ENCODE measurements around the gene ZNF474.
"Not testable (repeated sequence)": the region's sequence is repeated elsewhere in the genome, so short reads cannot be mapped to it uniquely, and the experiment has no call there.

Gene ZNF474

GRCh38 chr5:122129306-122129705, at the start of gene ZNF474:
TSS of gene ZNF474 (plus strand) at chr5:122129546. CDS start at chr5:122151991, 22,445 bp downstream.
- DNase-seq: no peak

- DNase-seq: no peak
Observed at GRCh38 chr5:122081541-122081940, 47.8 kb upstream of the ZNF474 start.

DNA sequence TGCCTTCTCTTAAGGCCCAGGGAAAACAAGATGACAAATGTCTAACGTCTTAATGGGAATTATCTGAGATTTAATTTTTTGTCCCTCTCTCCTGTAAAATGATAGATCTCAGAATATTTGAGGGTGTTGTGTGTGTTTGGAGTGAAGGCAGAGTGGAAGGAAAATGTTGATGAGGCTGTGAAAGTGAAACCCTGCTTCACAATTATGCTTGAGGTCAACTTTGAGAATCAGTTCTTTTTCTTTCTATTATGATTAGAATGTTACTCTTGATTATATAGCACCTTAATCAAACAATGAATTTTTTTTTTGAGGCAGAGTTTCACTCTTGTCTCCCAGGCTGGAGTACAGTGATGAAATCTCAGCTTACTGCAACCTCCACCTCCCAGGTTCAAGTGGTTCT, 45.8 kb upstream of the ZNF474 start:
- no peak for DNase-seq

- DNase-seq: no peak
Observed at GRCh38 chr5:122085041-122085440, 44.3 kb upstream of the ZNF474 start.

DNA sequence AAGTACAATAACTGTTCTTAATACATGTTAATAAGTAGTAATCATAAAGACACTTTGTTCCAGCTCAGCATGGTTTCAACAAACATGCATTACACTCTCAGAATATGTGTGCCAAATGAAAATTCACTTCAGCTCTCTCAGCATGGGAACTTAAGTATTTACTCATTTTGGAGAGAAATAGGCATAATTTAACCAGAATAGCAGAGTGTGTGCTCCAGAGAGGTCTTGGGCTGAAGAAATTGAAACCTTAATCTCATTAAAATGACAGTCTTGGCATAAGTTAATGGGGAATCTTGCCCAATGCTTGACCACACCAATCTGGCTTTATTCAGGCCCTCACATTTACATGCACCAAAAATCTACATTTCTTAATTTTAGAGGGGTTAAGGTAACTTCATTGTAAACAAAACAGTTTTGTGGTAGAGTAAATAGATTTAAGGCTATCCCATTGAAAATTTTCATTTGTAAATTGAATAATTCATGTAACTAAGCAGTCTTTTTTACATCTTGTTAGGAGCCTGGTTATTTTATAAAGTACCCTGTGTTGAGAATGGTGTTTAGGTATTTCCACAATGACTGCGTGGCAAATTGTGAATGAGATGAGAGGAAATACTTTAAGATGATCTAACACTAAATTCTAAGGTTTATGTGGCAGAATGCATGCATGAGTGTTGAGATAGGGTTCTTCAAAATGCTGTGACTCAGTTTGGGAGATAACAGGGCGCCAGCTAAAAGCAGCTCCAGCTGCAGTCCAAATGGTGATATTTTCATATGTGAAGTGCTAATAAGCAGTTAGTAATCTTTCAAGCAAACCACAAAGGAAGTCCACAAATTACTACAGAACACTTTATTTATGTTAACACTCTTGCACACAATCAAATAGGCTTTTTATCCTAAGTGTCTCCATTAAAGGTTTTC, 40.0 kb upstream of the ZNF474 start:
- DNase-seq: no peak

DNA sequence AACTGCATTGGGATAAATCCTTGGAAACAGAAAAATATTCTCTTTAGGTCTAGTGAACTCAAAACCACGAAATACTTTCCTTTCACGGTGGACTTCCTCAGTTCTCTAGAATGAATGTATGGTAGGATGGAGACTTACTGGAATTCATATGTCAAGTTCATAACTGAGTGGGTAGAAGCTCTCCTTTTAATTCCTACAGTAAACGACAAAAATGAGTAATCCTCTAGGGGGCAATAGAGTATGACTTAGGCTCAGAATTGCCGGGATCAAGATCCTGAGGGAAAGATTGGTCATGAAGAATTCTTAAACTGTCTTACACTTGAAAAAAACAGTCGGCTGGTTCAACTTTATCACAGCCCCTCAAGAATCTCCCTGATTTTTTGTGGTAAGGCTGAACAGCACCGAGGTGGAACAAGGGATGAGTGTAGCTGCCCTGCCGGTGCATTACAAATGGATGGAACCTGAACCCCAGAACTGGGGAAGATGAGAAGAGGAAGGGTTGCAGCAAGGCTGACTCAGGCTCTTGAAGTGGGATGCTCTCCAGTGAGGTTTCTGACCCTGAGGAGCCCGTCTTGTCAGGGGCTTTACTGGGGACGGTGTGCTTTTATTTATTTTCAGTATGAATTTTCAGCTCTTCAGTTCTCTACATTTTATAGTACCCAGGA, 37.3 kb upstream of the ZNF474 start:
- peak; percentile 21 for DNase-seq

- no peak for DNase-seq
Observed at GRCh38 chr5:122093415-122094180, 35.7 kb upstream of the ZNF474 start.

DNA sequence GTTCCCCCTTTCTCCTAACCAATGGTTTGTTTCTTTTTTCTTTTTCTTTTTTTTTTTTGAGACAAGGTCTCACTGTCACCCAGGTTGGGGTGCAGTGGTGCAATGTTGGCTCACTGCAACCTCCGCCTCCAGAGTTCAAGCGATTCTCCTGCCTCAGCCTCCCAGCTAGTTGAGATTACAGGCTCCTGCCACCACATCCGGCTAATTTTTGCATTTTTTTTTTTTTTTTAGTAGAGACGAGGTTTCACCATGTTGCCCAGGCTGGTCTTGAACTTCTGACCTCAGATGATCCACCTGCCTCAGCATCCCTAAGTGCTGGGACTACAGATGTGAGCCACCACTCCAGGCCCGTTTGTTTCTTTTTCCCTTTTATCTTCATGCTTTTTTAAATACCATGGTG, 35.1 kb upstream of the ZNF474 start:
- not testable (repeated sequence) for DNase-seq

DNA sequence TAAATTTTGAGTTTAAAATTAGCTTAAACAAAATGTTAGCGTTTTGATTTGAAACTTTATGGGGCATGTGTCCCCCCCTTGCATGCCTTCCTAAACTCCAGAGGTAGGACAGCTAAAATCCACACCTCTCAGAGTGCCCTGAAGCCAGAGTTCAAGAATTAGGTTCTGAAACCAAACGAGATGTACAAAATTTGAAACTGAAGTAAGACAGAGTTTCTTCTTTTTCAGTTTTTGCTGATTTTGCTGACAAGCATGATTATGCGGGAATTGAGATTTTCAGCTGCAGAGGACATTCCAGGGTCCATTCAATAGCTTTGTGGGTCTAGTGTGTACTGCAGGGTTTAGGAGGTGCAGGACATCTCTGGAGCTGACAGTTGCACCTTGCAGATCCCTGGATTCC, 34.2 kb upstream of the ZNF474 start:
- no peak for DNase-seq

DNA sequence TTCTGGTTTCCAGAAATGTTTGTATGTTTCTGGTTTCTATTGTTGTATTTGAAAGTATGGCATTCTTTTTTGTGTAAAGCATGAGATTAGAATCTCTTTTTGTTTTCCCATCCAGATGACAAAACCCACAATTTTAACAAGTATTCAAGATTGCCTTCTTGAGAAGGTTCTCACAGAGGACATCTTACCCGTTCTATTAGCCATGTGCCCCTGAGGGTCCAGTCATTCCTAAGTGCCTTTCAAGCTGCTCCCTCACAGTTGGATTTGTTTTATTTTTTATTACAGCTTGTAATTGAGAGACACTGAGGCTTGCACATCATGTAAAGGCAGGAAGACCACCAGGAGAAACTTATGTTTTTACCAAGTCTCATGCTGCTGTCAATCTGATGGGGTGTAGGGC, 32.0 kb upstream of the ZNF474 start:
- DNase-seq: no peak

DNA sequence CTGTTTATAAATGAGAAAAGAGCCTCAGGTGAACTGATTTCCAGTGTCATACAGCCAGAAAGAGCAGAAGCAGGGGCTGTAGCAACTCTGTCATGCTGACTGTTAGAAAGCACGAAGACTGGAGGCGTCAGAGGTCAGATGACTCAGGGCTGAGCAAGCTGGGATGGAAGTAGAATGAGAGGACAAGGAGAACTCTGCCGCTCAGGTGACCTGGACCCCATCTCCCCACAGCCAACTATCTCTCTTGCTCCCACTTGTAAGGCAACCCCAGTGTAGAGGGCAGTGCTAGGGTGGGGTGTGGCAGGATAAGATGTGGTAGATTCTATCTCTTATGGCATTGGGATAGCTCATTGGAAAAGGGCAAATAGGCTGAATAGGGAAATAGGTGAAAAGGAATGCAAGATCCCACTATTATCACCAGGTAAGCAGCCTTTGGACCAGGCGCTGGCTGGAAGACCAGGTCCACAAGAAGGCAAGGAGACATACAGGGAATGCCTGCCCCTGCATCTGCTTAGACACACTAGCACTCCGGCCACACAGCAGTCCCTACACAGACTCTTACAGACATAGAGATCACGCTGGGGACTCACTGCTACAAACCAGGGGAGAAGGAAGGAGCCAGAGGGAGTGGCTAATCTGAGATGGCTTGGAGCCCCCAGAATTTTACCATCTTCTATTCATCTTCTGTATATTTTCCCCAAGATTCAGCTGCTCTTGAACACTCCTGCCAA, 30.1 kb upstream of the ZNF474 start:
- no peak for DNase-seq

DNA sequence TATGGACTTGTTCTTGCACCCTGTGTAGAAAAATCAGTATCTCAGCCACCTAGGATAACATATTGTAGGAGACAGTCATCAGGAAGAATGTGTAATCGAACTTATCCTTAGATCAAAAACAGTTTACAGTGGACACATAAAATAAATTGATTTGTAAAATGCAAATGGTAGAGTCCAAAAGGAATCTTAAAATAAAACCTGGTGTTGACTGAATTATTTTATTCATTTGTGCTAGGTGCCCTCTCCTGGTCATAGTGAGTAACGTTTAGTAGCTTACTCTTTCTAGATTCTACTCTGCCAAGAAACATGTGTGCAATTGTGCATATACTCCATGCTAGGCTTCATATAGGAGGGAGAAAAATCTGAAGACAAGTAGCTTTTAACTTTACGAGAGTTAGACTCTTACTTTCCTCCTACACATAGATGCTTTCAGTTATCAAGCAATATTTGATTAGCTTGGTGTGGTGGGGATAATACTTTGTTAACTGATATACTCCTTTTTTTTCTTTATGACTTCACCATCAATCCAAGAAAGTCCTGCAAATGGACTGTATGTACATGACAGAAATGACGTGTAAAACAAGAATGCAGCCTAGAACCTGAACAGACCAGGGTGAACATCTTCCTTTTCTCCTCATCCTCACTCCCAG, 27.6 kb upstream of the ZNF474 start:
- peak; percentile 39 for DNase-seq

DNA sequence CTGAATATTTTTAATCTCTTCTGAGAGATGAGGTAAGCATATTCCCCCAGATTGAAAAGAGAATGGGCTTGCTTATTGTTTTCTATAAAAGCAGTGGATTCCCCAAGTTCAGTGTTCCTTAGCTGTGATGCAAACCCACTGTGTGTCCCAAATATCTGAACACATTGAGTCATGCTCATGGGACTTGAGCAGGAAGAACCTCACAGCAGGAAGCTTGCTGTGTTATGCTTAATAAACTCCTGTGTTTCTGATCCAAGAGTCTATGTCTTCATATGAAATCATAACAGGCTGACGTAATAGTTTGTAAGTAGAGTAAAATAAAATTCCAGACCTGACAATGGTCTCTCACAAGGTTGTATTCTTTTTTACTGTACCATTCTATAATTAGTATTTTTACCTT, 26.5 kb upstream of the ZNF474 start:
- DNase-seq: no peak

DNA sequence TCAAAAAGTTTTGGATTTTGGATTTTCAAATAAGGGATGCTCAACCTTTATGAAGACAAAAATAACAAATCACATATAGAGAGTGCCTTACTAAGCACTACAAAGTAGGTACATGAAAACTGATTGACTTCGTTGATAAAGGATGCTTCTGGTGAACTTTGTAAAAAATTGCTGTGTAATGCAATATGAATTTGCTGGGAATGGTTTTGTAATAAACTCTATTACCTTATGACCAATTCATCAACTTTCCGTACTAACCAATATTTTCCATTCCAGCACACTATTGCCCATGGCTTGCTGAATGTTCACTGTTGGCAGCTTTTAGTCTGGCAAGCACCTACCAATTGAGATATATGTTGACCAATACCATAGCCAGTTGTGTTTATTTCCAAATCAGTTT, 23.4 kb upstream of the ZNF474 start:
- DNase-seq: no peak

GRCh38 chr5:122107016-122107415, 22.3 kb upstream of the ZNF474 start:
- DNase-seq: no peak

DNA sequence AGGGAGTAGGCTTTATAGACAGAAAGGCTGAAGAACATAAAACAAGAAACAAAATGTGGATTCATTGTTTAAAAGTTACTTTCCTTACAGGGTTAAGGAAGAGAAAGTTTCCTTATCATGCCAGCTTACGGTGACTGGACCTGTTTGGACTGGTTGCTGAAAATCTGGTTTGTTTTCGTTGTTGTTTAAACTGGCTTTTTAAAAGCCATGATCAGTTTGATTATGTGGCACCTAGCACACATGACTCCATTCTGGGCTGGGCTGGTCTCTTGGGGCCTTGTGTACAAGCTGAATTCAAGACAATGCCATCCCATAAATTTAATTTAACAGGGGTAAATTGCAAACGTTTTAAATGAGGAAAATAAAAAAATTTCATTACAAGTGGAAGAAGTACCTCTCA, 18.4 kb upstream of the ZNF474 start:
- no peak for DNase-seq

GRCh38 chr5:122111460-122111859, 17.9 kb upstream of the ZNF474 start:
- no peak for DNase-seq

DNA sequence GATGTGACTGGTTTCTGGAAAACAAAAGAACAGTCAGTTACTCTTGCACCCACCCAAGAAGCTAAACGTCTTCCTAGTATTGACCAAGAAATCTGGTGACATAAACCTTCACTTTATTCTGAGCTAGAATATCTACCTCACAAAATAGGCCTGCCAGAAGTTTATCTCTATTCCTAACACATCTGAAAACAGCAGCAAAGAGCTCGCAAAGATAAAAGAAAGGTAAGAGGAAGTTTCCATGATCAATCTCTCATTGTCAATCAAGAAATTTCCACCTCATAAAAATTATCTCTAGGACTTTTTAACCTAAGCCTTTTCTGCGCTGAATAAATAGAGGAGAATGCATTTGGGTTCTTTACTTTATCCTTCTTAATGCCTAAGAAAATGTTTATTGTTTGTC, 17.3 kb upstream of the ZNF474 start:
- no peak for DNase-seq

- DNase-seq: no peak
Observed at GRCh38 chr5:122112733-122113558, 16.4 kb upstream of the ZNF474 start.

GRCh38 chr5:122114501-122114900, 14.8 kb upstream of the ZNF474 start:
- DNase-seq: no peak

- no peak for DNase-seq
Observed at GRCh38 chr5:122118356-122118948, 10.9 kb upstream of the ZNF474 start.
